Erythroblast (primary cell): Measurements from ENCODE around the gene POU6F1.

Source experiments
- GATA1 ChIP-seq: IDR thresholded peaks from 2 replicates; pipeline ENCODE4 v1.6.1; 2011; ENCODE audit warnings: low read depth, mild to moderate bottlenecking, control low read depth, low read length, moderate library complexity
- POLR2A ChIP-seq: IDR thresholded peaks from 2 replicates; pipeline ENCODE4 v1.6.1; 2011; ENCODE audit warnings: mild to moderate bottlenecking, low read length

DNA sequence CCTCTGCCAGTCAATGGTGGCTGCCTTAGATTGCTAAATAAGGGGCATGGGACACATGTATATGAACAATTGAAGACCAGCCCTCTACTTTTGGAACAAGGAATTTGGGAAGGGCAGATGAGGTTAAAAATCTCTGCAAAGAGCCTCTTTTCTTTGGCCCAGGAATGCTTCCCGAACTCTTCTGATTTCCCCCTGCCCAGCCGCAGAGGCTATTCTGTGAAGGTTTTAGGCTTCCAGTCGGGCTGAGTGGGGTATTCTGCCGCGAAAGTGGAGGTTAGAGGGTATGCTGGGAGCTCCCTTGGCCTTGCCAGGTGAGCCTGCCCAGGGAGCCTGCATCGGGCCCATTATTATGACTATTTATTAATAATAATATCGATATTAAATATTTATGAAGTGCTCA is 1.2 kb downstream of the POU6F1 start:
- no peak for TF ChIP-seq POLR2A
- no peak for TF ChIP-seq GATA1
